GM12878 (cell line): Measurements from ENCODE around the gene SLC15A3. TPM values are rescaled to one million over a fixed set of nuclear protein-coding genes. Genes with fewer than 3 reads are reported as not detected.

Experiments used
- ATAC-seq: fragments of 200-7000 bp; cut with Tn5 transposase; 3 replicates; pipeline ENCODE4 v1.9.1; 2020; ENCODE audit warnings: mild to moderate bottlenecking, moderate library complexity
- BruUV-seq: library from RNA; stranded (reverse); fragments of 400-500 nt; replicated peaks from 2 replicates; lab custom pipeline; 2021; lab: Mats Ljungman, UMichigan
- CTCF ChIA-PET: fragments of 300-600 bp; sonication (Branson Sonifier 250); formaldehyde crosslinking; extraction: SDS; loops from one replicate; lab custom pipeline; 2021; ENCODE audit warnings: inconsistent platforms; lab: Yijun Ruan, JAX
- POLR2A ChIA-PET: fragments of 350-600 bp; formaldehyde crosslinking; extraction: SDS; loops from one replicate; lab custom pipeline; 2021; ENCODE audit warnings: inconsistent platforms; lab: Charles Lee
- RAD21 ChIA-PET: fragments of 300-600 bp; sonication (Branson Sonifier 250); formaldehyde crosslinking; loops from one replicate; lab custom pipeline; 2023; ENCODE audit warnings: antibody characterized with exemption; ENCODE audit not compliant: unreplicated experiment; lab: Charles Lee
- SMC1A ChIA-PET: fragments of 300-600 bp; sonication (Branson Sonifier 250); formaldehyde crosslinking; loops from one replicate; lab custom pipeline; 2023; ENCODE audit not compliant: unreplicated experiment, uncharacterized antibody; lab: Charles Lee
- DNase-seq: peaks from one replicate; pipeline ENCODE4 v3.0.0-alpha.2; 2011; ENCODE audit warnings: low read depth, low spot score
- FAIRE-seq: peaks from 3 replicates; lab custom pipeline; 2011; peaks lifted over from hg19 to GRCh38; lab: Jason Lieb, UNC
- H2AFZ ChIP-seq: 2 replicates; pipeline ENCODE4 v1.6.0; 2011; ENCODE audit warnings: low read depth, low read length, control low read depth; ENCODE audit not compliant: control insufficient read depth
- H3K27ac ChIP-seq: 2 replicates; pipeline ENCODE4 v1.5.1; 2011; ENCODE audit warnings: control low read depth; ENCODE audit not compliant: control insufficient read depth, insufficient read depth
- H3K27me3 ChIP-seq, 2 experiments: replicated peaks in 1 of 2; 2 replicates each; pipeline versions ENCODE4 v1.6.0 to v1.6.1; 2011; ENCODE audit warnings: low read length in 1 of 2; ENCODE audit not compliant: control insufficient read depth in 2 of 2, insufficient read depth in 2 of 2
- H3K36me3 ChIP-seq, 2 experiments: 2 replicates each; pipeline ENCODE4 v1.5.1; 2011; ENCODE audit warnings: low read length in 1 of 2; ENCODE audit not compliant: control insufficient read depth in 2 of 2, insufficient read depth in 2 of 2
- H3K4me1 ChIP-seq: 2 replicates; pipeline ENCODE4 v1.6.1; 2011; ENCODE audit warnings: mild to moderate bottlenecking, low read length, moderate library complexity, mixed read lengths; ENCODE audit not compliant: control insufficient read depth, insufficient read depth
- H3K4me2 ChIP-seq: 2 replicates; pipeline ENCODE4 v1.6.0; 2011; ENCODE audit warnings: control low read depth; ENCODE audit not compliant: control insufficient read depth, insufficient read depth
- H3K4me3 ChIP-seq: fragments of 200-600 bp; sonication (generic); 2 replicates; pipeline ENCODE4 v1.5.1; 2016
- H3K79me2 ChIP-seq: 2 replicates; pipeline ENCODE4 v1.6.0; 2011; ENCODE audit warnings: low read length; ENCODE audit not compliant: control insufficient read depth, insufficient read depth
- H3K9ac ChIP-seq: 2 replicates; pipeline ENCODE4 v1.8.0; 2011; ENCODE audit warnings: low read length, control low read depth, mixed read lengths; ENCODE audit not compliant: control insufficient read depth, insufficient read depth
- H3K9me3 ChIP-seq: replicated peaks from 3 replicates; pipeline ENCODE4 v1.5.1; 2011; ENCODE audit warnings: mild to moderate bottlenecking, low read length; ENCODE audit not compliant: control insufficient read depth, insufficient read depth
- H4K20me1 ChIP-seq: 2 replicates; pipeline ENCODE4 v1.6.0; 2011; ENCODE audit not compliant: control insufficient read depth, insufficient read depth
- ASH2L ChIP-seq: fragments of 300-600, 200-600 bp; sonication (generic); IDR thresholded peaks from 2 replicates; pipeline ENCODE4 v1.6.1; 2017; ENCODE audit warnings: low read depth, mild to moderate bottlenecking, borderline replicate concordance
- BRCA1 ChIP-seq: IDR thresholded peaks from 2 replicates; pipeline ENCODE4 v1.6.1; 2011; ENCODE audit warnings: low read depth, low read length, improper control_type of control experiment
- CBX5 ChIP-seq: sonication (generic); IDR thresholded peaks from 2 replicates; pipeline ENCODE4 v1.6.1; 2016; ENCODE audit warnings: low read depth, moderate library complexity, mild to moderate bottlenecking, inconsistent platforms
- FOXM1 ChIP-seq: IDR thresholded peaks from 2 replicates; pipeline ENCODE4 v1.6.1; 2012; ENCODE audit warnings: low read depth, mild to moderate bottlenecking, inconsistent platforms, low read length, moderate library complexity
- HDGF ChIP-seq: fragments of 450-650 bp; IDR thresholded peaks from 2 replicates; pipeline ENCODE4 v1.6.1; 2016; ENCODE audit warnings: antibody characterized with exemption
- KLF5 ChIP-seq: fragments of 450-650 bp; IDR thresholded peaks from 2 replicates; pipeline ENCODE4 v1.6.1; 2014; ENCODE audit warnings: mild to moderate bottlenecking; ENCODE audit not compliant: partially characterized antibody
- MEF2A ChIP-seq: IDR thresholded peaks from 2 replicates; pipeline ENCODE4 v1.6.1; 2011; ENCODE audit warnings: low read depth, mild to moderate bottlenecking, low read length, moderate library complexity; ENCODE audit not compliant: insufficient read depth
- MTA3 ChIP-seq: IDR thresholded peaks from 2 replicates; pipeline ENCODE4 v1.6.1; 2012; ENCODE audit warnings: low read length, inconsistent platforms, borderline replicate concordance
- PML ChIP-seq: IDR thresholded peaks from 2 replicates; pipeline ENCODE4 v1.6.1; 2012; ENCODE audit warnings: low read length, inconsistent platforms
- ZBED1 ChIP-seq: IDR thresholded peaks from 2 replicates; pipeline ENCODE4 v1.6.1; 2016; ENCODE audit warnings: borderline replicate concordance
- ZNF217 ChIP-seq: fragments of 450-650 bp; IDR thresholded peaks from 2 replicates; pipeline ENCODE4 v1.6.1; 2017; ENCODE audit warnings: antibody characterized with exemption, mild to moderate bottlenecking
- WGBS: methylation state at CpG from one replicate; pipeline ENCODE4 v1.1.6; 2016; ENCODE audit warnings: low lambda C conversion rate; ENCODE audit not compliant: insufficient replicate concordance, insufficient coverage; ENCODE audit errors: missing lambda C conversion rate; 5-methylcytosine and 5-hydroxymethylcytosine counted together
- in situ Hi-C: fragments of 300-500 bp; cut with MboI; formaldehyde crosslinking; loops from 9 replicates; pipeline ENCODE4 v1.14.3; 2018; ENCODE audit warnings: mixed read lengths
- intact Hi-C: fragments of 100-400 bp; cut with micrococcal nuclease; formaldehyde crosslinking; loops from one replicate; pipeline ENCODE4 v1.14.2; 2022; ENCODE audit not compliant: unreplicated experiment
- polyA plus RNA-seq, 11 experiments: library from polyadenylated mRNA; depleted of rRNA in 4 of 11; unstranded in 6 of 11; stranded (reverse) in 5 of 11; fragments of >200 nt; fragmentation: Nextera tagmentation in 4 of 11; fragmentation: Illumina TruSeq in 1 of 11; extraction: Ambion mirVana in 4 of 11; extraction: Trizol in 1 of 11; gene quantifications; 1 replicate in 1 of 11; 2 replicates in 10 of 11; pipeline versions ENCODE4 v1.2.1 to v1.2.3, GENCODE V29; 2011 to 2016; ENCODE audit warnings: inconsistent platforms in 2 of 11, missing spikeins in 2 of 11, low read depth in 1 of 11
- total RNA-seq, 4 experiments: library from RNA; depleted of rRNA in 3 of 4; stranded (reverse); fragments of >200 nt in 3 of 4; fragmentation: Illumina TruSeq in 1 of 4; extraction: Trizol in 1 of 4; gene quantifications; 2 replicates each; pipeline versions ENCODE4 v1.2.1 to v1.2.3, GENCODE V29; 2013 to 2021
- TF ChIP-seq, protein P1 (sequence below): IDR thresholded peaks from 2 replicates; pipeline ENCODE4 v1.6.1; 2012; ENCODE audit warnings: low read length, inconsistent platforms
- TF ChIP-seq, protein P2 (sequence below): fragments of 450-650 bp; IDR thresholded peaks from 2 replicates; pipeline ENCODE4 v1.6.1; 2014; ENCODE audit warnings: mild to moderate bottlenecking
- TF ChIP-seq, protein P3 (sequence below): fragments of 450-650 bp; IDR thresholded peaks from 2 replicates; pipeline ENCODE4 v1.6.1; 2017; ENCODE audit warnings: mild to moderate bottlenecking
- TF ChIP-seq, protein P4 (sequence below): fragments of 450-650 bp; formaldehyde crosslinking; IDR thresholded peaks from 2 replicates; pipeline ENCODE4 v1.4.0; 2022; ENCODE audit warnings: mild to moderate bottlenecking, moderate library complexity

SLC15A3 gene
- total and polyA plus RNA-seq, 10 of the 15 experiments (the other 5 are each of a cell fraction or from before 2014, with no cell fraction given) = 17.7 to 102 (median 55.8) TPM

DNA sequence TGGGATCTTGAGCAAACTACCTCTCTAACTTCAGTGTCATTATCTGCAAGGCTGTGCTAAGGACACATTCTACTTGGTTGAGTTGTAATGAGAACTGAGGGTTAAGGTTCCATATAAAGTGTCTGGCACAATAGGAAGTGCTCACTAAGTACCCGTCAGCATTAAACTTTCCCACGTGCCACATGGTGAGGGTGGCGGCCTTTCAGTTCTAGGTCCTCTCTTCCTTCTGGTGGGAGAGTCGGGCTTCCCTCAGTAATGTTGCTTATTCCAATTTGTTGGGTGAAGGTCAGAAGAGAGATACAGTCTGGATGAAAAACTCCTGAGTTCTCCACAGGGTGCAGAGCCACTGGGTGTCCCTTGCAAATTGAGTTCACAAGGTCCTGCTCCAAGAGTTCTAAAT lies 14.9 kb upstream of the SLC15A3 start (continued):
- TF ChIP-seq, protein P1, sequence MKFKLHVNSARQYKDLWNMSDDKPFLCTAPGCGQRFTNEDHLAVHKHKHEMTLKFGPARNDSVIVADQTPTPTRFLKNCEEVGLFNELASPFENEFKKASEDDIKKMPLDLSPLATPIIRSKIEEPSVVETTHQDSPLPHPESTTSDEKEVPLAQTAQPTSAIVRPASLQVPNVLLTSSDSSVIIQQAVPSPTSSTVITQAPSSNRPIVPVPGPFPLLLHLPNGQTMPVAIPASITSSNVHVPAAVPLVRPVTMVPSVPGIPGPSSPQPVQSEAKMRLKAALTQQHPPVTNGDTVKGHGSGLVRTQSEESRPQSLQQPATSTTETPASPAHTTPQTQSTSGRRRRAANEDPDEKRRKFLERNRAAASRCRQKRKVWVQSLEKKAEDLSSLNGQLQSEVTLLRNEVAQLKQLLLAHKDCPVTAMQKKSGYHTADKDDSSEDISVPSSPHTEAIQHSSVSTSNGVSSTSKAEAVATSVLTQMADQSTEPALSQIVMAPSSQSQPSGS = no peak
- TF ChIP-seq, protein P2, sequence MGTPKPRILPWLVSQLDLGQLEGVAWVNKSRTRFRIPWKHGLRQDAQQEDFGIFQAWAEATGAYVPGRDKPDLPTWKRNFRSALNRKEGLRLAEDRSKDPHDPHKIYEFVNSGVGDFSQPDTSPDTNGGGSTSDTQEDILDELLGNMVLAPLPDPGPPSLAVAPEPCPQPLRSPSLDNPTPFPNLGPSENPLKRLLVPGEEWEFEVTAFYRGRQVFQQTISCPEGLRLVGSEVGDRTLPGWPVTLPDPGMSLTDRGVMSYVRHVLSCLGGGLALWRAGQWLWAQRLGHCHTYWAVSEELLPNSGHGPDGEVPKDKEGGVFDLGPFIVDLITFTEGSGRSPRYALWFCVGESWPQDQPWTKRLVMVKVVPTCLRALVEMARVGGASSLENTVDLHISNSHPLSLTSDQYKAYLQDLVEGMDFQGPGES = no peak
- TF ChIP-seq ZBED1 = no peak
- no peak for TF ChIP-seq MTA3
- TF ChIP-seq PML = no peak
- TF ChIP-seq BRCA1 = no peak
- TF ChIP-seq ASH2L = no peak
- no peak for TF ChIP-seq KLF5

DNA sequence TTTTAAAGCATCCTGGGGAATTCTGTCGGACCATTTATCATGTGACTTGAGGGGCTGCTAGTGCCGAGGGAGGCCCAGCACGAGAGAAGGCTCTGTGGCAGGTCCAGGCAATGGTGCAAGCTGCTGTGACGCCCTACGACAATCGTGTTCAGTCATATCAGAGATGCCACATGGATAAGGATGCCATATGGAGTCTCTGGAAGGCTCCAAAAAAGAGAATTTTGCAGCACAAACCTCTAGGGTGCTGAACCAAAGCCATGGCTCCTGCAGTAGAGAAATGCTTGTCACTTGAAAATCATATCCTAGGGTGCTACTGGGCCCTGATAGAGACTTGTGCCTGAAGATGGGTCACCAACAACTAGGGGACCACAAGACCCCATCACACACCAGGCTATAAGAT lies 12.8 kb upstream of the SLC15A3 start:
- CTCF ChIA-PET = interaction anchor here (0.9 to 1.6 kb wide), 2 partner anchors 12 to 58 kb away, joined by 3 to 4 read pairs; no protein-coding TSS in a partner anchor
- POLR2A ChIA-PET = no interaction called here
- H4K20me1 ChIP-seq = no peaks in the 10 kb centered on the region
- peaks cover 3% of the 10 kb centered on the region for H3K9me3 ChIP-seq
- in situ Hi-C loops = no loop called here
- H2AFZ ChIP-seq = no peak overlapping the region
- intact Hi-C loops = no loop called here
- H3K4me3 ChIP-seq = no peak overlapping the region
- FAIRE-seq = no peak
- BruUV-seq = no TSS peak
- no peak for ATAC-seq
- H3K36me3 ChIP-seq = no peaks in the 10 kb centered on the region
- RAD21 ChIA-PET = interaction anchor here (1.3 kb wide), 1 partner anchor 57 kb away, joined by 3 read pairs; no protein-coding TSS in a partner anchor
- H3K4me1 ChIP-seq = peaks cover 5% of the 10 kb centered on the region
- no peak overlapping the region for H3K27ac ChIP-seq
- no peak for DNase-seq
- no peaks in the 10 kb centered on the region for H3K27me3 ChIP-seq
- H3K9ac ChIP-seq = no peak overlapping the region
- SMC1A ChIA-PET = interaction anchor here (1.1 to 1.2 kb wide), 2 partner anchors 11 kb away, joined by 3 read pairs; no protein-coding TSS in a partner anchor
- no peak overlapping the region for H3K4me2 ChIP-seq
- no peaks in the 10 kb centered on the region for H3K79me2 ChIP-seq
- 49% methylated on average over 6 of the region's 6 CpGs for WGBS
- TF ChIP-seq KLF5 (no peak), CBX5 (no peak), FOXM1 (no peak), HDGF (no peak), ZNF217 (no peak), MEF2A (no peak)
- TF ChIP-seq, protein P3, sequence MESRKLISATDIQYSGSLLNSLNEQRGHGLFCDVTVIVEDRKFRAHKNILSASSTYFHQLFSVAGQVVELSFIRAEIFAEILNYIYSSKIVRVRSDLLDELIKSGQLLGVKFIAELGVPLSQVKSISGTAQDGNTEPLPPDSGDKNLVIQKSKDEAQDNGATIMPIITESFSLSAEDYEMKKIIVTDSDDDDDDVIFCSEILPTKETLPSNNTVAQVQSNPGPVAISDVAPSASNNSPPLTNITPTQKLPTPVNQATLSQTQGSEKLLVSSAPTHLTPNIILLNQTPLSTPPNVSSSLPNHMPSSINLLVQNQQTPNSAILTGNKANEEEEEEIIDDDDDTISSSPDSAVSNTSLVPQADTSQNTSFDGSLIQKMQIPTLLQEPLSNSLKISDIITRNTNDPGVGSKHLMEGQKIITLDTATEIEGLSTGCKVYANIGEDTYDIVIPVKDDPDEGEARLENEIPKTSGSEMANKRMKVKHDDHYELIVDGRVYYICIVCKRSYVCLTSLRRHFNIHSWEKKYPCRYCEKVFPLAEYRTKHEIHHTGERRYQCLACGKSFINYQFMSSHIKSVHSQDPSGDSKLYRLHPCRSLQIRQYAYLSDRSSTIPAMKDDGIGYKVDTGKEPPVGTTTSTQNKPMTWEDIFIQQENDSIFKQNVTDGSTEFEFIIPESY = no peak
- TF ChIP-seq, protein P4, sequence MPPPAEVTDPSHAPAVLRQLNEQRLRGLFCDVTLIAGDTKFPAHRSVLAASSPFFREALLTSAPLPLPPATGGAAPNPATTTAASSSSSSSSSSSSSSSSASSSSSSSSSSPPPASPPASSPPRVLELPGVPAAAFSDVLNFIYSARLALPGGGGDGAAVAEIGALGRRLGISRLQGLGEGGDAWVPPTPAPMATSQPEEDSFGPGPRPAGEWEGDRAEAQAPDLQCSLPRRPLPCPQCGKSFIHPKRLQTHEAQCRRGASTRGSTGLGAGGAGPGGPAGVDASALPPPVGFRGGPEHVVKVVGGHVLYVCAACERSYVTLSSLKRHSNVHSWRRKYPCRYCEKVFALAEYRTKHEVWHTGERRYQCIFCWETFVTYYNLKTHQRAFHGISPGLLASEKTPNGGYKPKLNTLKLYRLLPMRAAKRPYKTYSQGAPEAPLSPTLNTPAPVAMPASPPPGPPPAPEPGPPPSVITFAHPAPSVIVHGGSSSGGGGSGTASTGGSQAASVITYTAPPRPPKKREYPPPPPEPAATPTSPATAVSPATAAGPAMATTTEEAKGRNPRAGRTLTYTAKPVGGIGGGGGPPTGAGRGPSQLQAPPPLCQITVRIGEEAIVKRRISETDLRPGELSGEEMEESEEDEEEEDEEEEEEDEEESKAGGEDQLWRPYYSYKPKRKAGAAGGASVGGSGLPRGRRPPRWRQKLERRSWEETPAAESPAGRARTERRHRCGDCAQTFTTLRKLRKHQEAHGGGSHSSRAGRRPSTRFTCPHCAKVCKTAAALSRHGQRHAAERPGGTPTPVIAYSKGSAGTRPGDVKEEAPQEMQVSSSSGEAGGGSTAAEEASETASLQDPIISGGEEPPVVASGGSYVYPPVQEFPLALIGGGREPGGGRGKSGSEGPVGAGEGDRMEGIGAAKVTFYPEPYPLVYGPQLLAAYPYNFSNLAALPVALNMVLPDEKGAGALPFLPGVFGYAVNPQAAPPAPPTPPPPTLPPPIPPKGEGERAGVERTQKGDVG = no peak
